ENCODE measurements around the gene OR13A1. TPM values are rescaled to one million over a fixed set of nuclear protein-coding genes. Genes with fewer than 3 reads are reported as not detected.
"Not testable (repeated sequence)": the region's sequence is repeated elsewhere in the genome, so short reads cannot be mapped to it uniquely, and the experiment has no call there.

OR13A1 gene
- total and polyA plus RNA-seq, 2 donors (not counting 1 experiment from before 2014, with no cell fraction given): 2.3 to 5.8 TPM

- peaks cover 0 to 12% (median 6%) of the 10 kb centered on the region in 4 experiments for H3K27me3 ChIP-seq (replicated peaks in 1 of 4; ENCODE audit: control extremely low read depth in 1 of 4, control insufficient read depth in 3 of 4, insufficient read depth in 4 of 4, low read length in 3 of 4)
- ATAC-seq (ENCODE audit: low read depth): no peak
- ChIA-PET CTCF (interaction anchor here (1.2 to 1.8 kb wide), 2 partner anchors 11 to 22 kb away, joined by 3 to 4 read pairs; no protein-coding TSS in a partner anchor), POLR2A (no interaction called here)
- H2AFZ ChIP-seq (ENCODE audit: insufficient read depth, low read depth, low read length, poor library complexity, severe bottlenecking): no peak overlapping the region
- no peak overlapping the region for H3K27ac ChIP-seq (ENCODE audit: low read length in 2 of 2)
- H3K4me3 ChIP-seq (ENCODE audit: control extremely low read depth in 1 of 5, extremely low read depth in 1 of 5, insufficient read depth in 1 of 5, low read depth in 2 of 5, low read length in 4 of 5): no peak overlapping the region
- H3K4me1 ChIP-seq (ENCODE audit: control insufficient read depth in 2 of 2, insufficient read depth in 2 of 2, low read length in 2 of 2): no peaks in the 10 kb centered on the region
- TF ChIP-seq CTCF (IDR thresholded peaks at IDR 0.05) (no peak), EZH2 (IDR thresholded peaks at IDR 0.05; ENCODE audit: borderline replicate concordance, insufficient read depth, low read depth, low read length, poor library complexity, severe bottlenecking) (no peak)
- Mint-ChIP-seq H3K9me3 (ENCODE audit: insufficient read depth) (peaks cover 2% of the 10 kb centered on the region), H3K27ac (no peak overlapping the region), H3K4me3 (no peak overlapping the region), H3K4me1 (no peaks in the 10 kb centered on the region), H3K27me3 (peaks cover 28% of the 10 kb centered on the region)
- peaks cover 0 to 7% (median 4%) of the 10 kb centered on the region in 3 donors for H3K9me3 ChIP-seq (ENCODE audit: control extremely low read depth in 1 of 3, control insufficient read depth in 2 of 3, insufficient read depth in 1 of 3, low read length in 2 of 3)
- intact Hi-C loops (cut with micrococcal nuclease): no loop called here
- no peaks in the 10 kb centered on the region for H3K36me3 ChIP-seq (replicated peaks in 1 of 2; ENCODE audit: control extremely low read depth in 1 of 2, control insufficient read depth in 1 of 2, extremely low read depth in 1 of 2, insufficient read depth in 2 of 2, low read length in 1 of 2)
- no peak overlapping the region for H3K4me2 ChIP-seq (replicated peaks; ENCODE audit: low read depth, low read length, poor library complexity, severe bottlenecking)
- no peaks in the 10 kb centered on the region for H3K79me2 ChIP-seq (ENCODE audit: control insufficient read depth, insufficient read depth, low read length)
- no peaks in the 10 kb centered on the region for H4K20me1 ChIP-seq (ENCODE audit: control insufficient read depth, insufficient read depth, low read length, poor library complexity, severe bottlenecking)
- no peak overlapping the region for H3K9ac ChIP-seq (ENCODE audit: low read length)
- 92% methylated on average over 2 of the region's 3 CpGs for WGBS (ENCODE audit: insufficient coverage)
- DNase-seq: no peak
Measured at GRCh38 chr10:45261243-45261775, 54.1 kb downstream of the OR13A1 start.

GRCh38 chr10:45260635-45261034, 54.8 kb downstream of the OR13A1 start:
- H3K4me3 ChIP-seq (ENCODE audit: control extremely low read depth in 1 of 5, extremely low read depth in 1 of 5, insufficient read depth in 1 of 5, low read depth in 2 of 5, low read length in 4 of 5); H3K9me3 Mint-ChIP-seq (ENCODE audit: insufficient read depth); H3K36me3 ChIP-seq (replicated peaks in 1 of 2; ENCODE audit: control extremely low read depth in 1 of 2, control insufficient read depth in 1 of 2, extremely low read depth in 1 of 2, insufficient read depth in 2 of 2, low read length in 1 of 2); H3K4me1 Mint-ChIP-seq; H3K79me2 ChIP-seq (ENCODE audit: control insufficient read depth, insufficient read depth, low read length); H2AFZ ChIP-seq (ENCODE audit: insufficient read depth, low read depth, low read length, poor library complexity, severe bottlenecking); H3K4me3 Mint-ChIP-seq; POLR2A ChIA-PET; H3K27ac Mint-ChIP-seq; intact Hi-C loops (cut with micrococcal nuclease); H3K27ac ChIP-seq (ENCODE audit: low read length in 2 of 2); H3K4me2 ChIP-seq (replicated peaks; ENCODE audit: low read depth, low read length, poor library complexity, severe bottlenecking); H3K4me1 ChIP-seq (ENCODE audit: control insufficient read depth in 2 of 2, insufficient read depth in 2 of 2, low read length in 2 of 2); ATAC-seq (ENCODE audit: low read depth); H3K9ac ChIP-seq (ENCODE audit: low read length); H4K20me1 ChIP-seq (ENCODE audit: control insufficient read depth, insufficient read depth, low read length, poor library complexity, severe bottlenecking); DNase-seq; H3K9me3 ChIP-seq (ENCODE audit: control extremely low read depth in 1 of 3, control insufficient read depth in 2 of 3, insufficient read depth in 1 of 3, low read length in 2 of 3); H3K27me3 ChIP-seq (replicated peaks in 1 of 4; ENCODE audit: control extremely low read depth in 1 of 4, control insufficient read depth in 3 of 4, insufficient read depth in 4 of 4, low read length in 3 of 4): not testable (repeated sequence)
- WGBS (ENCODE audit: insufficient coverage): no CpG with 5 or more reads among the region's 3 CpGs
- CTCF ChIA-PET: interaction anchor here (1.8 kb wide), 1 partner anchor 10 kb away, joined by 4 read pairs; no protein-coding TSS in a partner anchor
- H3K27me3 Mint-ChIP-seq: peaks cover 28% of the 10 kb centered on the region

GRCh38 chr10:45259786-45260495, 55.5 kb downstream of the OR13A1 start:
- H3K4me1 Mint-ChIP-seq; ATAC-seq (ENCODE audit: low read depth); H4K20me1 ChIP-seq (ENCODE audit: control insufficient read depth, insufficient read depth, low read length, poor library complexity, severe bottlenecking); intact Hi-C loops (cut with micrococcal nuclease); CTCF ChIA-PET; DNase-seq; POLR2A ChIA-PET; H3K9ac ChIP-seq (ENCODE audit: low read length); H3K9me3 ChIP-seq (ENCODE audit: control extremely low read depth in 1 of 3, control insufficient read depth in 2 of 3, insufficient read depth in 1 of 3, low read length in 2 of 3); H3K27ac Mint-ChIP-seq; H3K4me3 ChIP-seq (ENCODE audit: control extremely low read depth in 1 of 5, extremely low read depth in 1 of 5, insufficient read depth in 1 of 5, low read depth in 2 of 5, low read length in 4 of 5); H3K4me1 ChIP-seq (ENCODE audit: control insufficient read depth in 2 of 2, insufficient read depth in 2 of 2, low read length in 2 of 2); H3K27me3 ChIP-seq (replicated peaks in 1 of 4; ENCODE audit: control extremely low read depth in 1 of 4, control insufficient read depth in 3 of 4, insufficient read depth in 4 of 4, low read length in 3 of 4); H3K9me3 Mint-ChIP-seq (ENCODE audit: insufficient read depth); H2AFZ ChIP-seq (ENCODE audit: insufficient read depth, low read depth, low read length, poor library complexity, severe bottlenecking); H3K4me3 Mint-ChIP-seq; H3K36me3 ChIP-seq (replicated peaks in 1 of 2; ENCODE audit: control extremely low read depth in 1 of 2, control insufficient read depth in 1 of 2, extremely low read depth in 1 of 2, insufficient read depth in 2 of 2, low read length in 1 of 2); H3K27ac ChIP-seq (ENCODE audit: low read length in 2 of 2); H3K79me2 ChIP-seq (ENCODE audit: control insufficient read depth, insufficient read depth, low read length); H3K4me2 ChIP-seq (replicated peaks; ENCODE audit: low read depth, low read length, poor library complexity, severe bottlenecking): not testable (repeated sequence)
- peaks cover 28% of the 10 kb centered on the region for H3K27me3 Mint-ChIP-seq
- WGBS (ENCODE audit: insufficient coverage): 98% methylated on average over 15 of the region's 50 CpGs

Measured in B cell (primary cell).